IMR-90 (cell line): Measurements from ENCODE around the gene OPCML. TPM values are rescaled to one million over a fixed set of nuclear protein-coding genes. Genes with fewer than 3 reads are reported as not detected.

Source experiments
- ATAC-seq: fragments of 200-7000 bp; cut with Tn5 transposase; 2 replicates; pipeline ENCODE4 v1.9.1; 2020; ENCODE audit warnings: low read depth, mild to moderate bottlenecking, moderate library complexity
- BruUV-seq: library from RNA; stranded (reverse); fragments of 400-500 nt; replicated peaks from 2 replicates; lab custom pipeline; 2021; lab: Mats Ljungman, UMichigan
- CTCF ChIA-PET: fragments of 300-600 bp; formaldehyde crosslinking; extraction: SDS; loops from one replicate; lab custom pipeline; 2021; ENCODE audit warnings: antibody characterized with exemption; lab: Yijun Ruan, JAX
- POLR2A ChIA-PET: fragments of 300-600 bp; sonication (Branson Sonifier 250); formaldehyde crosslinking; loops from one replicate; lab custom pipeline; 2022; ENCODE audit warnings: antibody characterized with exemption; ENCODE audit not compliant: unreplicated experiment; lab: Charles Lee
- DNase-seq: peaks from one replicate; pipeline ENCODE4 v3.0.0; 2013
- H2AFZ ChIP-seq: replicated peaks from 2 replicates; pipeline ENCODE3; 2013; ENCODE audit warnings: low read length, mild to moderate bottlenecking; ENCODE audit not compliant: poor library complexity
- H2AK5ac ChIP-seq: 2 replicates; pipeline ENCODE4 v1.6.1; 2013; ENCODE audit warnings: low read depth, low read length, inconsistent platforms
- H2AK9ac ChIP-seq: replicated peaks from 2 replicates; pipeline ENCODE3; 2013; ENCODE audit warnings: mild to moderate bottlenecking, low read depth, low read length, moderate library complexity; ENCODE audit not compliant: poor library complexity
- H2BK120ac ChIP-seq: 2 replicates; pipeline ENCODE4 v1.6.1; 2013; ENCODE audit warnings: low read depth, low read length, inconsistent platforms
- H2BK15ac ChIP-seq: 3 replicates; pipeline ENCODE4 v1.6.1; 2013; ENCODE audit warnings: low read depth, low read length, inconsistent platforms
- H2BK20ac ChIP-seq: 2 replicates; pipeline ENCODE4 v1.6.1; 2013; ENCODE audit warnings: low read depth, mild to moderate bottlenecking, inconsistent platforms, low read length, moderate library complexity
- H2BK5ac ChIP-seq: 2 replicates; pipeline ENCODE4 v1.6.1; 2013; ENCODE audit warnings: mild to moderate bottlenecking, low read depth, low read length, inconsistent platforms; ENCODE audit not compliant: poor library complexity, severe bottlenecking
- H3K14ac ChIP-seq: replicated peaks from 2 replicates; pipeline ENCODE4 v1.6.1; 2013; ENCODE audit warnings: low read depth, low read length, inconsistent platforms
- H3K18ac ChIP-seq: 2 replicates; pipeline ENCODE4 v1.6.1; 2013; ENCODE audit warnings: low read depth, low read length, control low read depth
- H3K23ac ChIP-seq: 2 replicates; pipeline ENCODE4 v1.6.1; 2013; ENCODE audit warnings: low read depth, low read length, inconsistent platforms
- H3K27ac ChIP-seq: 2 replicates; pipeline ENCODE4 v1.5.1; 2013; ENCODE audit warnings: mild to moderate bottlenecking, control low read depth, low read length; ENCODE audit not compliant: insufficient read depth
- H3K27me3 ChIP-seq: 2 replicates; pipeline ENCODE4 v1.6.1; 2013; ENCODE audit warnings: low read length; ENCODE audit not compliant: control insufficient read depth, insufficient read depth
- H3K36me3 ChIP-seq: 2 replicates; pipeline ENCODE4 v1.6.1; 2013; ENCODE audit warnings: low read length, mixed read lengths; ENCODE audit not compliant: control insufficient read depth, insufficient read depth
- H3K4ac ChIP-seq: 2 replicates; pipeline ENCODE4 v1.6.1; 2013; ENCODE audit warnings: low read depth, low read length, inconsistent platforms
- H3K4me1 ChIP-seq: 2 replicates; pipeline ENCODE4 v1.6.1; 2013; ENCODE audit warnings: low read length, mixed read lengths; ENCODE audit not compliant: control insufficient read depth, insufficient read depth
- H3K4me2 ChIP-seq: 2 replicates; pipeline ENCODE4 v1.6.1; 2013; ENCODE audit warnings: low read depth, mild to moderate bottlenecking, control low read depth, low read length, moderate library complexity
- H3K4me3 ChIP-seq: 2 replicates; pipeline ENCODE4 v1.5.1; 2013; ENCODE audit warnings: low read depth, mild to moderate bottlenecking, control low read depth, low read length, moderate library complexity; ENCODE audit not compliant: insufficient read depth
- H3K56ac ChIP-seq: 2 replicates; pipeline ENCODE4 v1.6.1; 2013; ENCODE audit warnings: low read length, inconsistent platforms; ENCODE audit not compliant: insufficient read depth; ENCODE audit errors: extremely low read depth
- H3K79me1 ChIP-seq, 2 experiments: 2 replicates each; pipeline ENCODE4 v1.6.1; 2013; ENCODE audit warnings: low read length in 2 of 2, inconsistent platforms in 1 of 2, low read depth in 1 of 2
- H3K9ac ChIP-seq: 2 replicates; pipeline ENCODE4 v1.6.1; 2013; ENCODE audit warnings: low read depth, low read length, control low read depth
- H3K9me1 ChIP-seq: 2 replicates; pipeline ENCODE4 v1.6.1; 2013; ENCODE audit warnings: low read length, inconsistent platforms; ENCODE audit not compliant: insufficient read depth
- H3K9me3 ChIP-seq: 2 replicates; pipeline ENCODE4 v1.6.1; 2013; ENCODE audit warnings: low read length; ENCODE audit not compliant: control insufficient read depth, insufficient read depth
- H4K20me1 ChIP-seq: 2 replicates; pipeline ENCODE4 v1.6.1; 2013; ENCODE audit warnings: low read length, inconsistent platforms; ENCODE audit not compliant: insufficient read depth
- H4K5ac ChIP-seq: 2 replicates; pipeline ENCODE4 v1.6.1; 2013; ENCODE audit warnings: mild to moderate bottlenecking, low read depth, low read length, control low read depth
- H4K8ac ChIP-seq, 2 experiments: 2 replicates each; pipeline ENCODE4 v1.6.1; 2013; ENCODE audit warnings: low read depth in 2 of 2, low read length in 2 of 2, control low read depth in 1 of 2, inconsistent platforms in 1 of 2
- H4K91ac ChIP-seq: 2 replicates; pipeline ENCODE4 v1.6.1; 2013; ENCODE audit warnings: low read depth, low read length, inconsistent platforms; ENCODE audit not compliant: insufficient read depth
- BHLHE40 ChIP-seq: fragments of 150-350 bp; IDR thresholded peaks from 2 replicates; pipeline ENCODE4 v1.6.1; 2016; ENCODE audit warnings: mild to moderate bottlenecking, low read depth, low read length
- CTCF ChIP-seq: conservative IDR thresholded peaks from 2 replicates; pipeline ENCODE4 v1.5.1; 2012; ENCODE audit warnings: mild to moderate bottlenecking, low read depth, low read length, improper control_type of control experiment
- FOS ChIP-seq: fragments of 150-350 bp; IDR thresholded peaks from 2 replicates; pipeline ENCODE4 v1.6.1; 2016; ENCODE audit warnings: low read depth, low read length
- MAFK ChIP-seq: IDR thresholded peaks from 2 replicates; pipeline ENCODE4 v1.6.1; 2012; ENCODE audit warnings: low read depth, low read length, improper control_type of control experiment
- POLR2A ChIP-seq: IDR thresholded peaks from 2 replicates; pipeline ENCODE4 v1.6.1; 2012; ENCODE audit warnings: mild to moderate bottlenecking, low read depth, low read length
- RAD21 ChIP-seq: IDR thresholded peaks from 2 replicates; pipeline ENCODE4 v1.6.1; 2012; ENCODE audit warnings: low read length, improper control_type of control experiment
- RFX5 ChIP-seq: IDR thresholded peaks from 2 replicates; pipeline ENCODE4 v1.8.0; 2012; ENCODE audit warnings: low read depth, mild to moderate bottlenecking, low read length, moderate library complexity
- WGBS, 2 experiments: methylation state at CpG; one replicate each; pipeline versions ENCODE4 v1.1.5 to v1.1.7; 2013; ENCODE audit warnings: missing lambda C conversion rate in 2 of 2; ENCODE audit not compliant: insufficient read length in 1 of 2; ENCODE audit errors: extremely low coverage in 2 of 2; 5-methylcytosine and 5-hydroxymethylcytosine counted together
- dilution Hi-C: fragments of 300-500 bp; cut with HindIII; formaldehyde crosslinking; loops from one replicate; pipeline ENCODE4 v1.14.3; 2018; ENCODE audit warnings: low sequenced_read_pairs; ENCODE audit not compliant: unreplicated experiment
- in situ Hi-C: fragments of 300-500 bp; cut with MboI; formaldehyde crosslinking; loops from 3 replicates; pipeline ENCODE4 v1.14.3; 2019; ENCODE audit warnings: low sequenced_read_pairs, inconsistent platforms, mixed read lengths
- intact Hi-C: fragments of 100-400 bp; cut with micrococcal nuclease; formaldehyde crosslinking; loops from 2 replicates; pipeline ENCODE4 v1.10.0; 2022
- polyA plus RNA-seq, 3 experiments: library from polyadenylated mRNA; depleted of rRNA; stranded (reverse); fragments of >200 nt; gene quantifications; 2 replicates each; pipeline ENCODE4 v1.2.3, GENCODE V29; 2012; ENCODE audit warnings: low replicate concordance in 1 of 3
- total RNA-seq: library from RNA; depleted of rRNA; stranded (reverse); fragments of >200 nt; gene quantifications from 2 replicates; pipeline ENCODE4 v1.2.3, GENCODE V29; 2012

The OPCML gene
- total and polyA plus RNA-seq, 2 of the 4 experiments (the other 2 are of a cell fraction), result under 0.01 to 2.6 TPM

GRCh38 chr11:133285359-133285758 lies 246.9 kb downstream of the OPCML start:
- Histone ChIP-seq H4K8ac (no peak overlapping the region), H3K9me1 (no peaks in the 10 kb centered on the region), H3K18ac (no peak overlapping the region), H3K4me3 (no peak overlapping the region), H2BK5ac (no peak overlapping the region), H3K23ac (no peak overlapping the region), H3K4me2 (no peak overlapping the region), H3K27ac (no peak overlapping the region), H3K9ac (no peak overlapping the region), H3K14ac (no peak overlapping the region), H3K4me1 (no peaks in the 10 kb centered on the region), H3K27me3 (no peaks in the 10 kb centered on the region), H2BK120ac (no peak overlapping the region), H2AK9ac (no peak overlapping the region), H3K36me3 (no peaks in the 10 kb centered on the region), H3K79me1 (no peaks in the 10 kb centered on the region), H3K56ac (no peak overlapping the region), H2BK15ac (no peak overlapping the region), H2AFZ (no peak overlapping the region), H4K91ac (no peak overlapping the region), H2BK20ac (no peak overlapping the region), H4K20me1 (no peaks in the 10 kb centered on the region), H3K4ac (no peak overlapping the region), H4K5ac (no peak overlapping the region), H2AK5ac (no peak overlapping the region), H3K9me3 (peaks cover 38% of the 10 kb centered on the region)
- WGBS, 2 experiments, result 74% methylated on average over 3 of the region's 6 CpGs; no CpG with 5 or more reads in 1 of the 2 experiments
- dilution Hi-C loops, result no loop called here
- intact Hi-C loops, result no loop called here
- in situ Hi-C loops, result no loop called here
- ATAC-seq, result no peak
- no TSS peak for BruUV-seq
- ChIA-PET CTCF (no interaction called here), POLR2A (no interaction called here)
- no peak for TF ChIP-seq RAD21
- TF ChIP-seq BHLHE40, result no peak
- no peak for TF ChIP-seq FOS
- TF ChIP-seq CTCF, result no peak
- TF ChIP-seq POLR2A, result no peak
- TF ChIP-seq RFX5, result no peak
- no peak for TF ChIP-seq MAFK
- DNase-seq, result no peak
